ENCODE results near the gene SFXN2. TPM values are rescaled to one million over a fixed set of nuclear protein-coding genes. Genes with fewer than 3 reads are reported as not detected.

Gene SFXN2
- polyA plus RNA-seq, 1 of the 3 experiments (the other 2 are of a cell fraction), result 10.2 TPM

DNA sequence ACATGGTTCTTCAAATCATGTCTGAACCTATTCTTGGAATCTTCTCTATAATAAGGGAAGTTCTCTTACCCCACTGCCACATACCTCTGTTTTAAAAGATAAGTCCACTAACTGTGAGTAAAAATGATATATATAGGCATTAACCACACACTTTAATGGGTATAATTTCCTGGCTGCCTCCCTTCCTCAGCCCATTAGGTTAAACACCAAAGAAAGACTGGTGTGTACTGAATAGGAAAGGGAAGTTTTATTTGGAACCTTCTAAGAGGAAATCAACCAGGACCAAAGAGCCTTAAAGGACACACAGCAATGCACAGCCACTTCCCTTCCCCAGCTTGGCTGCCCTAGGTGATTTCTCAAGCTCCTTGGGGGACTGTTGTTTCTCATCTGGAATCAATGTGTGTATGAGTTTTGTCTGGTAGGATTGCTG, 24.3 kb downstream of the SFXN2 start:
- no peak for DNase-seq
- H2AFZ ChIP-seq (ENCODE audit: low read depth), result no peak overlapping the region
- ChIA-PET POLR2A (no interaction called here), CTCF (interaction anchor here (1.0 to 2.3 kb wide), 3 partner anchors 61 to 163 kb away, joined by 3 to 6 read pairs (median 3); partner anchors contain the start of gene TRIM8)
- H3K9me3 ChIP-seq, result no peaks in the 10 kb centered on the region
- H3K4me1 ChIP-seq (ENCODE audit: control insufficient read depth in 1 of 2, insufficient read depth in 2 of 2, low read depth in 1 of 2, low read length in 1 of 2), result peaks cover 0 to 8% of the 10 kb centered on the region in 2 experiments; a peak in 1 of 4 replicates
- H3F3A ChIP-seq (replicated peaks; ENCODE audit: insufficient read depth), result peaks cover 7% of the 10 kb centered on the region
- H3K4me3 ChIP-seq (ENCODE audit: low read depth in 2 of 2, low read length in 1 of 2), result no peak overlapping the region
- no peaks in the 10 kb centered on the region for H3K79me2 ChIP-seq (ENCODE audit: insufficient read depth)
- H3K27ac ChIP-seq (ENCODE audit: low read depth in 2 of 2, low read length in 1 of 2), result peak overlapping the region in 1 of 2 experiments; percentile 47; a peak in 1 of 4 replicates
- H3K9me2 ChIP-seq, result no peaks in the 10 kb centered on the region
- no peak overlapping the region for H3K4me2 ChIP-seq
- no peaks in the 10 kb centered on the region for H4K20me1 ChIP-seq (ENCODE audit: insufficient read depth)
- no peaks in the 10 kb centered on the region for H3K27me3 ChIP-seq (ENCODE audit: insufficient read depth)
- H3K9ac ChIP-seq, result no peak overlapping the region
- H3K36me3 ChIP-seq (replicated peaks in 1 of 2; ENCODE audit: control insufficient read depth in 1 of 2, insufficient read depth in 2 of 2, low read length in 1 of 2), result peaks cover 0 to 6% of the 10 kb centered on the region in 2 experiments
- no peak for TF ChIP-seq JUND (IDR thresholded peaks at IDR 0.05)
- TF ChIP-seq FOXJ3 (CRISPR knock-in tag; IDR thresholded peaks at IDR 0.05), result no peak
- TF ChIP-seq CHD2 (IDR thresholded peaks at IDR 0.05; ENCODE audit: low read length, partially characterized antibody), result no peak
- TF ChIP-seq, protein P1, sequence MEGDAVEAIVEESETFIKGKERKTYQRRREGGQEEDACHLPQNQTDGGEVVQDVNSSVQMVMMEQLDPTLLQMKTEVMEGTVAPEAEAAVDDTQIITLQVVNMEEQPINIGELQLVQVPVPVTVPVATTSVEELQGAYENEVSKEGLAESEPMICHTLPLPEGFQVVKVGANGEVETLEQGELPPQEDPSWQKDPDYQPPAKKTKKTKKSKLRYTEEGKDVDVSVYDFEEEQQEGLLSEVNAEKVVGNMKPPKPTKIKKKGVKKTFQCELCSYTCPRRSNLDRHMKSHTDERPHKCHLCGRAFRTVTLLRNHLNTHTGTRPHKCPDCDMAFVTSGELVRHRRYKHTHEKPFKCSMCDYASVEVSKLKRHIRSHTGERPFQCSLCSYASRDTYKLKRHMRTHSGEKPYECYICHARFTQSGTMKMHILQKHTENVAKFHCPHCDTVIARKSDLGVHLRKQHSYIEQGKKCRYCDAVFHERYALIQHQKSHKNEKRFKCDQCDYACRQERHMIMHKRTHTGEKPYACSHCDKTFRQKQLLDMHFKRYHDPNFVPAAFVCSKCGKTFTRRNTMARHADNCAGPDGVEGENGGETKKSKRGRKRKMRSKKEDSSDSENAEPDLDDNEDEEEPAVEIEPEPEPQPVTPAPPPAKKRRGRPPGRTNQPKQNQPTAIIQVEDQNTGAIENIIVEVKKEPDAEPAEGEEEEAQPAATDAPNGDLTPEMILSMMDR (IDR thresholded peaks at IDR 0.05), result no peak
- TF ChIP-seq, protein P2, sequence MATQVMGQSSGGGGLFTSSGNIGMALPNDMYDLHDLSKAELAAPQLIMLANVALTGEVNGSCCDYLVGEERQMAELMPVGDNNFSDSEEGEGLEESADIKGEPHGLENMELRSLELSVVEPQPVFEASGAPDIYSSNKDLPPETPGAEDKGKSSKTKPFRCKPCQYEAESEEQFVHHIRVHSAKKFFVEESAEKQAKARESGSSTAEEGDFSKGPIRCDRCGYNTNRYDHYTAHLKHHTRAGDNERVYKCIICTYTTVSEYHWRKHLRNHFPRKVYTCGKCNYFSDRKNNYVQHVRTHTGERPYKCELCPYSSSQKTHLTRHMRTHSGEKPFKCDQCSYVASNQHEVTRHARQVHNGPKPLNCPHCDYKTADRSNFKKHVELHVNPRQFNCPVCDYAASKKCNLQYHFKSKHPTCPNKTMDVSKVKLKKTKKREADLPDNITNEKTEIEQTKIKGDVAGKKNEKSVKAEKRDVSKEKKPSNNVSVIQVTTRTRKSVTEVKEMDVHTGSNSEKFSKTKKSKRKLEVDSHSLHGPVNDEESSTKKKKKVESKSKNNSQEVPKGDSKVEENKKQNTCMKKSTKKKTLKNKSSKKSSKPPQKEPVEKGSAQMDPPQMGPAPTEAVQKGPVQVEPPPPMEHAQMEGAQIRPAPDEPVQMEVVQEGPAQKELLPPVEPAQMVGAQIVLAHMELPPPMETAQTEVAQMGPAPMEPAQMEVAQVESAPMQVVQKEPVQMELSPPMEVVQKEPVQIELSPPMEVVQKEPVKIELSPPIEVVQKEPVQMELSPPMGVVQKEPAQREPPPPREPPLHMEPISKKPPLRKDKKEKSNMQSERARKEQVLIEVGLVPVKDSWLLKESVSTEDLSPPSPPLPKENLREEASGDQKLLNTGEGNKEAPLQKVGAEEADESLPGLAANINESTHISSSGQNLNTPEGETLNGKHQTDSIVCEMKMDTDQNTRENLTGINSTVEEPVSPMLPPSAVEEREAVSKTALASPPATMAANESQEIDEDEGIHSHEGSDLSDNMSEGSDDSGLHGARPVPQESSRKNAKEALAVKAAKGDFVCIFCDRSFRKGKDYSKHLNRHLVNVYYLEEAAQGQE (IDR thresholded peaks at IDR 0.05; ENCODE audit: low read depth, low read length), result no peak
- TF ChIP-seq RXRA (IDR thresholded peaks at IDR 0.05; ENCODE audit: borderline replicate concordance, low read depth), result no peak
- TF ChIP-seq GATA2 (CRISPR knock-in tag; IDR thresholded peaks at IDR 0.05), result no peak
- TF ChIP-seq TEAD4 (IDR thresholded peaks at IDR 0.05; ENCODE audit: borderline replicate concordance, insufficient read depth), result no peak
- no peak for TF ChIP-seq ELF1 (IDR thresholded peaks at IDR 0.05)
- no peak for TF ChIP-seq RAD21 (IDR thresholded peaks at IDR 0.05; ENCODE audit: low read length)
- TF ChIP-seq, protein P3, sequence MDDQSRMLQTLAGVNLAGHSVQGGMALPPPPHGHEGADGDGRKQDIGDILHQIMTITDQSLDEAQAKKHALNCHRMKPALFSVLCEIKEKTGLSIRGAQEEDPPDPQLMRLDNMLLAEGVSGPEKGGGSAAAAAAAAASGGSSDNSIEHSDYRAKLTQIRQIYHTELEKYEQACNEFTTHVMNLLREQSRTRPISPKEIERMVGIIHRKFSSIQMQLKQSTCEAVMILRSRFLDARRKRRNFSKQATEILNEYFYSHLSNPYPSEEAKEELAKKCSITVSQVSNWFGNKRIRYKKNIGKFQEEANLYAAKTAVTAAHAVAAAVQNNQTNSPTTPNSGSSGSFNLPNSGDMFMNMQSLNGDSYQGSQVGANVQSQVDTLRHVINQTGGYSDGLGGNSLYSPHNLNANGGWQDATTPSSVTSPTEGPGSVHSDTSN (IDR thresholded peaks at IDR 0.05), result no peak
- TF ChIP-seq YY1 (IDR thresholded peaks at IDR 0.05; ENCODE audit: low read depth), result no peak
